Stomach (tissue), 4 donors: ENCODE results near the gene TMCO4.

ENCODE experiments used
- EP300 ChIP-seq: sonication (generic); formaldehyde crosslinking; IDR thresholded peaks from one replicate; pipeline ENCODE4 v1.6.1; 2017; ENCODE audit warnings: antibody characterized with exemption
- POLR2A ChIP-seq, 4 donors: fragments of 450-650 bp; IDR thresholded peaks; one replicate each; pipeline ENCODE4 v1.6.1; 2016; ENCODE audit warnings: antibody characterized with exemption in 4 of 4, control low read depth in 2 of 4, mild to moderate bottlenecking in 1 of 4, moderate library complexity in 1 of 4
- POLR2AphosphoS5 ChIP-seq, 3 donors: sonication (generic); formaldehyde crosslinking; IDR thresholded peaks; one replicate each; pipeline ENCODE4 v1.6.1; 2016; ENCODE audit warnings: antibody characterized with exemption in 3 of 3
- TF ChIP-seq, protein P1 (sequence below), 7 experiments: fragments of 450-650 bp in 4 of 7; fragments of 200-600 bp in 3 of 7; sonication (generic) in 3 of 7; IDR thresholded peaks; one replicate each; pipeline ENCODE4 v1.5.1; 2016 to 2019; ENCODE audit warnings: antibody characterized with exemption in 7 of 7, control low read depth in 2 of 7, mild to moderate bottlenecking in 1 of 7

GRCh38 chr1:19651141-19651737 is 148.5 kb downstream of the TMCO4 start:
- TF ChIP-seq, protein P1, sequence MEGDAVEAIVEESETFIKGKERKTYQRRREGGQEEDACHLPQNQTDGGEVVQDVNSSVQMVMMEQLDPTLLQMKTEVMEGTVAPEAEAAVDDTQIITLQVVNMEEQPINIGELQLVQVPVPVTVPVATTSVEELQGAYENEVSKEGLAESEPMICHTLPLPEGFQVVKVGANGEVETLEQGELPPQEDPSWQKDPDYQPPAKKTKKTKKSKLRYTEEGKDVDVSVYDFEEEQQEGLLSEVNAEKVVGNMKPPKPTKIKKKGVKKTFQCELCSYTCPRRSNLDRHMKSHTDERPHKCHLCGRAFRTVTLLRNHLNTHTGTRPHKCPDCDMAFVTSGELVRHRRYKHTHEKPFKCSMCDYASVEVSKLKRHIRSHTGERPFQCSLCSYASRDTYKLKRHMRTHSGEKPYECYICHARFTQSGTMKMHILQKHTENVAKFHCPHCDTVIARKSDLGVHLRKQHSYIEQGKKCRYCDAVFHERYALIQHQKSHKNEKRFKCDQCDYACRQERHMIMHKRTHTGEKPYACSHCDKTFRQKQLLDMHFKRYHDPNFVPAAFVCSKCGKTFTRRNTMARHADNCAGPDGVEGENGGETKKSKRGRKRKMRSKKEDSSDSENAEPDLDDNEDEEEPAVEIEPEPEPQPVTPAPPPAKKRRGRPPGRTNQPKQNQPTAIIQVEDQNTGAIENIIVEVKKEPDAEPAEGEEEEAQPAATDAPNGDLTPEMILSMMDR (IDR thresholded peaks at IDR 0.05): peak in 5 of 7 experiments; percentile 46 to 55 (median 53)
- no peak for TF ChIP-seq POLR2A (IDR thresholded peaks at IDR 0.05)
- peak in 1 of 3 donors; percentile 11 for TF ChIP-seq POLR2AphosphoS5 (IDR thresholded peaks at IDR 0.05)
- no peak for TF ChIP-seq EP300
